K562 (cell line): ENCODE measurements around the gene MPRIP. TPM values are rescaled to one million over a fixed set of nuclear protein-coding genes. Genes with fewer than 3 reads are reported as not detected.

Source experiments
- ATAC-seq: fragments of 200-7000 bp; cut with Tn5 transposase; 3 replicates; pipeline ENCODE4 v1.9.1; 2020; ENCODE audit warnings: moderate library complexity
- BruUV-seq: library from RNA; stranded (reverse); fragments of 400-500 nt; replicated peaks from 2 replicates; lab custom pipeline; 2021; lab: Mats Ljungman, UMichigan
- CTCF ChIA-PET: fragments of 300-600 bp; formaldehyde crosslinking; extraction: SDS; loops from one replicate; lab custom pipeline; 2021; ENCODE audit warnings: low intra/inter-chr PET ratio; lab: Yijun Ruan, JAX
- POLR2A ChIA-PET: fragments of 300-600, 350-650 bp; sonication (Branson Sonifier 250); formaldehyde crosslinking; extraction: SDS; loops from one replicate; lab custom pipeline; 2021; ENCODE audit warnings: antibody characterized with exemption, inconsistent platforms; lab: Yijun Ruan, JAX
- DNase-seq, 4 experiments: peaks; one replicate each; pipeline versions ENCODE4 v3.0.0 to v3.0.0-alpha.2; 2011 to 2018; ENCODE audit warnings: low spot score in 3 of 4, mixed read lengths in 3 of 4; ENCODE audit errors: extremely low read depth in 1 of 4
- FAIRE-seq: peaks from 2 replicates; lab custom pipeline; 2011; peaks lifted over from hg19 to GRCh38; lab: Jason Lieb, UNC
- H2AFZ ChIP-seq: 2 replicates; pipeline ENCODE4 v1.6.0; 2011; ENCODE audit warnings: low read depth, low read length, control low read depth, inconsistent platforms
- H3K27ac ChIP-seq: fragments of 200-600 bp; 3 replicates; pipeline ENCODE4 v1.8.0; 2011; ENCODE audit warnings: low read depth, mild to moderate bottlenecking, control low read depth, inconsistent platforms, low read length, moderate library complexity, mixed read lengths; ENCODE audit errors: extremely low read depth
- H3K27me3 ChIP-seq, 2 experiments: fragments of 300-600 bp in 1 of 2; 2 replicates in 1 of 2; 3 replicates in 1 of 2; pipeline versions ENCODE4 v1.6.0 to v1.8.0; 2011; ENCODE audit warnings: inconsistent platforms in 2 of 2, low read length in 2 of 2, mild to moderate bottlenecking in 1 of 2, mixed read lengths in 1 of 2, moderate library complexity in 1 of 2; ENCODE audit not compliant: control insufficient read depth in 2 of 2, insufficient read depth in 2 of 2
- H3K36me3 ChIP-seq: fragments of 300-600 bp; 3 replicates; pipeline ENCODE4 v1.8.0; 2011; ENCODE audit warnings: mild to moderate bottlenecking, low read length, inconsistent platforms; ENCODE audit not compliant: control insufficient read depth, insufficient read depth
- H3K4me1 ChIP-seq, 2 experiments: fragments of 200-600 bp in 1 of 2; replicated peaks in 1 of 2; 2 replicates in 1 of 2; 3 replicates in 1 of 2; pipeline versions ENCODE4 v1.5.1 to v1.8.0; 2011; ENCODE audit warnings: inconsistent platforms in 2 of 2, low read length in 2 of 2, mild to moderate bottlenecking in 1 of 2, mixed read lengths in 1 of 2, moderate library complexity in 1 of 2; ENCODE audit not compliant: control insufficient read depth in 2 of 2, insufficient read depth in 2 of 2
- H3K4me2 ChIP-seq: 2 replicates; pipeline ENCODE4 v1.6.1; 2011; ENCODE audit warnings: low read length, control low read depth, inconsistent platforms, mixed read lengths; ENCODE audit not compliant: insufficient read depth
- H3K4me3 ChIP-seq: fragments of 200-600 bp; sonication (generic), shearing (Covaris generic); 2 replicates; pipeline ENCODE4 v1.5.1; 2016; ENCODE audit warnings: control low read depth, inconsistent platforms
- H3K79me2 ChIP-seq: fragments of 200-600 bp; 3 replicates; pipeline ENCODE4 v1.8.0; 2011; ENCODE audit warnings: low read length, inconsistent platforms; ENCODE audit not compliant: control insufficient read depth, insufficient read depth
- H3K9ac ChIP-seq, 2 experiments: 2 replicates each; pipeline versions ENCODE4 v1.6.0 to v1.6.1; 2011; ENCODE audit warnings: low read depth in 2 of 2, low read length in 2 of 2, control low read depth in 1 of 2, inconsistent platforms in 1 of 2, mild to moderate bottlenecking in 1 of 2, mixed read lengths in 1 of 2; ENCODE audit not compliant: insufficient read depth in 1 of 2
- H3K9me1 ChIP-seq: one replicate; pipeline ENCODE4 v1.6.0; 2011; ENCODE audit warnings: inconsistent platforms, mild to moderate bottlenecking, low read length, moderate library complexity; ENCODE audit not compliant: control insufficient read depth, insufficient read depth
- H3K9me3 ChIP-seq: replicated peaks from 2 replicates; pipeline ENCODE4 v1.5.1; 2011; ENCODE audit warnings: low read depth, low read length, inconsistent platforms; ENCODE audit not compliant: control insufficient read depth, insufficient read depth
- H4K20me1 ChIP-seq: replicated peaks from 2 replicates; pipeline ENCODE4 v1.6.1; 2011; ENCODE audit warnings: low read length, inconsistent platforms, mixed read lengths; ENCODE audit not compliant: control insufficient read depth, insufficient read depth
- BACH1 ChIP-seq: fragments of 200-800 bp; sonication (Bioruptor generic); IDR thresholded peaks from 2 replicates; pipeline ENCODE4 v1.6.1; 2016; ENCODE audit warnings: missing genetic modification characterization, missing compliant biosample characterization
- CCNT2 ChIP-seq: IDR thresholded peaks from 2 replicates; pipeline ENCODE4 v1.6.1; 2011; ENCODE audit warnings: borderline replicate concordance, low read depth, mild to moderate bottlenecking, moderate library complexity, mixed read lengths, low read length; ENCODE audit not compliant: insufficient read length; ENCODE audit errors: extremely low read depth
- ETV5 ChIP-seq: sonication (generic); formaldehyde crosslinking; IDR thresholded peaks from 2 replicates; pipeline ENCODE4 v1.4.0; 2020; ENCODE audit warnings: low read depth, mild to moderate bottlenecking, missing genetic modification reagents
- FUS ChIP-seq: fragments of 200-400 bp; formaldehyde crosslinking; optimal IDR thresholded peaks from 2 replicates; pipeline ENCODE3; 2017; ENCODE audit warnings: low read depth, low read length
- HDGF ChIP-seq: fragments of 450-650 bp; IDR thresholded peaks from 2 replicates; pipeline ENCODE4 v1.6.1; 2016
- HMG20A ChIP-seq: fragments of 450-650 bp; formaldehyde crosslinking; conservative IDR thresholded peaks from 2 replicates; pipeline ENCODE4 v1.4.0; 2020; ENCODE audit warnings: mild to moderate bottlenecking, mixed read lengths
- HNRNPH1 ChIP-seq: fragments of 200-400 bp; formaldehyde crosslinking; optimal IDR thresholded peaks from 2 replicates; pipeline ENCODE3; 2017; ENCODE audit warnings: low read depth, mild to moderate bottlenecking, low read length, moderate library complexity
- NBN ChIP-seq: fragments of 450-650 bp; IDR thresholded peaks from 2 replicates; pipeline ENCODE4 v1.6.1; 2016; ENCODE audit warnings: low read depth, mild to moderate bottlenecking
- NCOR1 ChIP-seq: fragments of 450-650 bp; IDR thresholded peaks from 2 replicates; pipeline ENCODE4 v1.6.1; 2016; ENCODE audit warnings: mild to moderate bottlenecking, moderate library complexity
- SIN3B ChIP-seq: fragments of 450-650 bp; IDR thresholded peaks from 2 replicates; pipeline ENCODE4 v1.6.1; 2017; ENCODE audit warnings: low read depth, mild to moderate bottlenecking, moderate library complexity
- SMARCC2 ChIP-seq: fragments of 450-650 bp; IDR thresholded peaks from 2 replicates; pipeline ENCODE4 v1.6.1; 2017; ENCODE audit warnings: antibody characterized with exemption, moderate library complexity, mild to moderate bottlenecking, low read depth
- TSC22D4 ChIP-seq: fragments of 450-650 bp; IDR thresholded peaks from 2 replicates; pipeline ENCODE4 v1.6.1; 2016; ENCODE audit warnings: missing genetic modification characterization, missing biosample characterization, control low read depth
- YBX1 ChIP-seq: fragments of 450-650 bp; IDR thresholded peaks from 2 replicates; pipeline ENCODE4 v1.7.1; 2016; ENCODE audit warnings: mild to moderate bottlenecking
- ZNF431 ChIP-seq: sonication (generic); formaldehyde crosslinking; IDR thresholded peaks from 2 replicates; pipeline ENCODE4 v1.8.0; 2022; ENCODE audit warnings: mild to moderate bottlenecking, missing genetic modification reagents
- WGBS: fragments of 100-300 bp; shearing (Covaris generic); methylation state at CpG from one replicate; pipeline ENCODE4 v1.1.6; 2016; ENCODE audit warnings: low coverage, mixed read lengths; ENCODE audit not compliant: insufficient coverage; ENCODE audit errors: missing lambda C conversion rate; 5-methylcytosine and 5-hydroxymethylcytosine counted together
- in situ Hi-C: fragments of 300-500 bp; cut with MboI; formaldehyde crosslinking; loops from 4 replicates; pipeline ENCODE4 v1.15.0; 2018; ENCODE audit warnings: inconsistent platforms, mixed read lengths
- intact Hi-C: fragments of 100-400 bp; cut with micrococcal nuclease; formaldehyde crosslinking; loops from 2 replicates; pipeline ENCODE4 v1.14.2; 2022
- polyA plus RNA-seq, 8 experiments: library from polyadenylated mRNA; depleted of rRNA in 4 of 8; stranded (reverse) in 5 of 8; unstranded in 3 of 8; fragments of >200 nt; fragmentation: Nextera tagmentation in 2 of 8; fragmentation: Illumina TruSeq in 1 of 8; extraction: Ambion mirVana in 2 of 8; extraction: Trizol in 1 of 8; gene quantifications; 2 replicates each; pipeline versions ENCODE4 v1.2.1 to v1.2.3, GENCODE V29; 2011 to 2014; ENCODE audit warnings: inconsistent platforms in 1 of 8, missing spikeins in 1 of 8
- total RNA-seq, 7 experiments: library from RNA; depleted of rRNA in 6 of 7; stranded (reverse); fragments of >200 nt in 6 of 7; fragmentation: Illumina TruSeq in 2 of 7; extraction: Trizol in 2 of 7; gene quantifications; 2 replicates each; pipeline versions ENCODE4 v1.2.1 to v1.2.3, GENCODE V29; 2011 to 2021; ENCODE audit warnings: low replicate concordance in 1 of 7
- TF ChIP-seq, protein P1 (sequence below): IDR thresholded peaks from 2 replicates; pipeline ENCODE4 v1.6.1; 2014; ENCODE audit warnings: antibody characterized with exemption

Gene MPRIP
- total and polyA plus RNA-seq, 9 of the 15 experiments (the other 6 are each of a cell fraction or from before 2014, with no cell fraction given) = 10.0 to 72.6 (median 30.1) TPM

DNA sequence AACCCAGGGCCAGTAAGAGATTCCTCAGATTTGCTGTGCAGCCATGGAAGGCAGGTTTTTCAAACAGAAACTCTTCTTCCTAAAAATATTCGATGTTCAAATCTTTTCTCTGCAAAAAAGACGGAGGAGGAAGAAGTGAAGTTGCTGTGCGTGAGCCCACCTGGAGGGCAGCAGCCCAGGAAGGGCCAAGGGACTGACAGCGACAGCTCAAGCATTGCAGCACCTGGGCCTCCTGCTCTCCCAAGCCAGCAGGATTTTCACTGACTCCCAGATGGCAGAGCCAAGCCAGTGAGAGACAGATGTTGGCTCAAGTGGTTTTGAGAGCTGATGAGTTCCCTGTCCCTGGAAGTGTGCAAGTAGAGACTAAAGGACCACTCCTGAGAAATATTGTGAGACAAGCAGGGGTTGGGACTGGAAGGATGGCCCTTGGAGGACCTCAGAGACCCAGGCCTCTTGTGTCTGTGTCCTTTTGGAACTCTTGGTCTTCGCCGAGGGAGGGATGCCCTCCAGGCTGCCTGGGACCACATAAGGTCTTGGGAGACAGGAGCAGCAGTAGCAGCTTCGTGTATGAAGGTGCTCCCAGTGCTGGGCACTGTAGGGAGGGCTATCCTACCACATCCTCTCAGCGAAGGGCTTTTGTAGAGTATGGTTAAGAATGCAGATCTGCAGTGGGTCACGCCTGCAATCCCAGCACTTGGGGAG is 41.0 kb upstream of the MPRIP start:
- 9% methylated on average over 9 of the region's 9 CpGs for WGBS
- FAIRE-seq (no peak), ATAC-seq (peak; percentile 38), DNase-seq (no peak)
- in situ Hi-C loops (loop anchor here (10.0 kb wide), 1 partner anchor 124 kb away; no protein-coding TSS in a partner anchor), intact Hi-C loops (loop anchor here (5.0 kb wide), 1 partner anchor 141 kb away; no protein-coding TSS in a partner anchor)
- ChIA-PET CTCF (interaction anchor here (0.6 to 1.9 kb wide), 5 partner anchors 15 to 145 kb away, joined by 3 to 9 read pairs (median 3); no protein-coding TSS in a partner anchor), POLR2A (no interaction called here)
- H3K9ac ChIP-seq = no peak overlapping the region; a peak in 1 of 4 replicates
- H3K9me1 ChIP-seq = no peaks in the 10 kb centered on the region
- no peaks in the 10 kb centered on the region for H4K20me1 ChIP-seq
- H3K4me3 ChIP-seq = no peak overlapping the region
- BruUV-seq = no TSS peak
- peaks cover 0 to 7% of the 10 kb centered on the region in 2 experiments; a peak in 1 of 5 replicates for H3K27me3 ChIP-seq
- no peaks in the 10 kb centered on the region for H3K36me3 ChIP-seq
- H2AFZ ChIP-seq = no peak overlapping the region
- no peaks in the 10 kb centered on the region for H3K9me3 ChIP-seq
- TF ChIP-seq HDGF = no peak
- TF ChIP-seq SMARCC2 = no peak
- no peak for TF ChIP-seq YBX1
- TF ChIP-seq HNRNPH1 = no peak
- no peak for TF ChIP-seq NCOR1
- TF ChIP-seq SIN3B = no peak
- TF ChIP-seq BACH1 (tag) = no peak
- TF ChIP-seq NBN = no peak
- TF ChIP-seq ETV5 = no peak
- no peak for TF ChIP-seq FUS
- TF ChIP-seq ZNF431 (CRISPR knock-in tag) = no peak
- no peak for TF ChIP-seq TSC22D4 (tag)
- no peak for TF ChIP-seq CCNT2
- no peak for TF ChIP-seq HMG20A
- TF ChIP-seq, protein P1, sequence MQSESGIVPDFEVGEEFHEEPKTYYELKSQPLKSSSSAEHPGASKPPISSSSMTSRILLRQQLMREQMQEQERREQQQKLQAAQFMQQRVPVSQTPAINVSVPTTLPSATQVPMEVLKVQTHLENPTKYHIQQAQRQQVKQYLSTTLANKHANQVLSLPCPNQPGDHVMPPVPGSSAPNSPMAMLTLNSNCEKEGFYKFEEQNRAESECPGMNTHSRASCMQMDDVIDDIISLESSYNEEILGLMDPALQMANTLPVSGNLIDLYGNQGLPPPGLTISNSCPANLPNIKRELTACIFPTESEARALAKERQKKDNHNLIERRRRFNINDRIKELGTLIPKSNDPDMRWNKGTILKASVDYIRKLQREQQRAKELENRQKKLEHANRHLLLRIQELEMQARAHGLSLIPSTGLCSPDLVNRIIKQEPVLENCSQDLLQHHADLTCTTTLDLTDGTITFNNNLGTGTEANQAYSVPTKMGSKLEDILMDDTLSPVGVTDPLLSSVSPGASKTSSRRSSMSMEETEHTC = no peak
- H3K27ac ChIP-seq = no peak overlapping the region
- no peak overlapping the region for H3K4me2 ChIP-seq
- H3K4me1 ChIP-seq = peaks cover 0 to 11% of the 10 kb centered on the region in 2 experiments; a peak in 2 of 5 replicates
- no peaks in the 10 kb centered on the region for H3K79me2 ChIP-seq
